ENCODE results near the gene SUFU. TPM values are rescaled to one million over a fixed set of nuclear protein-coding genes. Genes with fewer than 3 reads are reported as not detected.

SUFU gene
- total RNA-seq, 1 experiment from 2014 or later = 13.1 TPM

GRCh38 chr10:102559764-102560163, 56.0 kb downstream of the SUFU start (continued):
- no peak for TF ChIP-seq MLX (CRISPR knock-in tag; IDR thresholded peaks at IDR 0.05)

GRCh38 chr10:102564209-102564834, 60.5 kb downstream of the SUFU start:
- no peak overlapping the region for H3K4me3 Mint-ChIP-seq
- no peak overlapping the region for H3K27ac Mint-ChIP-seq

More at GRCh38 chr10:102564209-102564834, 60.5 kb downstream of the SUFU start:
- POLR2A ChIA-PET = no interaction called here
- CTCF ChIA-PET = interaction anchor here (1.0 to 2.0 kb wide), 5 partner anchors 10 to 165 kb away, joined by 3 to 10 read pairs (median 6); no protein-coding TSS in a partner anchor
- peaks cover 4% of the 10 kb centered on the region for H3K4me1 Mint-ChIP-seq
- peaks cover 83% of the 10 kb centered on the region for H3K27me3 Mint-ChIP-seq (ENCODE audit: low read depth)
- H3K9me3 Mint-ChIP-seq = no peaks in the 10 kb centered on the region
- ATAC-seq = no peak
- TF ChIP-seq ZNF532 (CRISPR knock-in tag; IDR thresholded peaks at IDR 0.05; ENCODE audit: borderline replicate concordance) (no peak), TEAD4 (CRISPR knock-in tag; IDR thresholded peaks at IDR 0.05) (no peak), E2F5 (CRISPR knock-in tag; IDR thresholded peaks at IDR 0.05) (no peak), ZNF425 (CRISPR knock-in tag; conservative IDR thresholded peaks at IDR 0.05) (no peak), HMGXB4 (CRISPR knock-in tag; IDR thresholded peaks at IDR 0.05) (no peak), CTCF (IDR thresholded peaks at IDR 0.05) (no peak), IRF2 (CRISPR knock-in tag; IDR thresholded peaks at IDR 0.05; ENCODE audit: borderline replicate concordance, low read depth) (no peak), JUN (CRISPR knock-in tag; IDR thresholded peaks at IDR 0.05) (no peak), ZNF219 (CRISPR knock-in tag; IDR thresholded peaks at IDR 0.05; ENCODE audit: borderline replicate concordance) (no peak), MLX (CRISPR knock-in tag; IDR thresholded peaks at IDR 0.05) (no peak), EMX1 (CRISPR knock-in tag; IDR thresholded peaks at IDR 0.05) (no peak), GRHL2 (CRISPR knock-in tag; IDR thresholded peaks at IDR 0.05; ENCODE audit: insufficient replicate concordance, severe bottlenecking) (no peak), MAX (CRISPR knock-in tag; IDR thresholded peaks at IDR 0.05) (no peak), MXD4 (CRISPR knock-in tag; IDR thresholded peaks at IDR 0.05; ENCODE audit: borderline replicate concordance) (no peak), ATF1 (CRISPR knock-in tag; IDR thresholded peaks at IDR 0.05) (no peak), SMAD4 (CRISPR knock-in tag; IDR thresholded peaks at IDR 0.05) (no peak), RELA (CRISPR knock-in tag; IDR thresholded peaks at IDR 0.05; ENCODE audit: borderline replicate concordance) (no peak), NFYB (CRISPR knock-in tag; conservative IDR thresholded peaks at IDR 0.05; ENCODE audit: low read depth) (no peak), ZNF121 (CRISPR knock-in tag; IDR thresholded peaks at IDR 0.05) (no peak)
- no peak for DNase-seq (ENCODE audit: low spot score)
- no peaks in the 10 kb centered on the region for H3K36me3 Mint-ChIP-seq
